ENCODE results near the gene MEG3. TPM values are rescaled to one million over a fixed set of nuclear protein-coding genes. Genes with fewer than 3 reads are reported as not detected.

The MEG3 gene
- total and polyA plus RNA-seq, 8 donors: 15.9 to 398 (median 329) TPM

DNA sequence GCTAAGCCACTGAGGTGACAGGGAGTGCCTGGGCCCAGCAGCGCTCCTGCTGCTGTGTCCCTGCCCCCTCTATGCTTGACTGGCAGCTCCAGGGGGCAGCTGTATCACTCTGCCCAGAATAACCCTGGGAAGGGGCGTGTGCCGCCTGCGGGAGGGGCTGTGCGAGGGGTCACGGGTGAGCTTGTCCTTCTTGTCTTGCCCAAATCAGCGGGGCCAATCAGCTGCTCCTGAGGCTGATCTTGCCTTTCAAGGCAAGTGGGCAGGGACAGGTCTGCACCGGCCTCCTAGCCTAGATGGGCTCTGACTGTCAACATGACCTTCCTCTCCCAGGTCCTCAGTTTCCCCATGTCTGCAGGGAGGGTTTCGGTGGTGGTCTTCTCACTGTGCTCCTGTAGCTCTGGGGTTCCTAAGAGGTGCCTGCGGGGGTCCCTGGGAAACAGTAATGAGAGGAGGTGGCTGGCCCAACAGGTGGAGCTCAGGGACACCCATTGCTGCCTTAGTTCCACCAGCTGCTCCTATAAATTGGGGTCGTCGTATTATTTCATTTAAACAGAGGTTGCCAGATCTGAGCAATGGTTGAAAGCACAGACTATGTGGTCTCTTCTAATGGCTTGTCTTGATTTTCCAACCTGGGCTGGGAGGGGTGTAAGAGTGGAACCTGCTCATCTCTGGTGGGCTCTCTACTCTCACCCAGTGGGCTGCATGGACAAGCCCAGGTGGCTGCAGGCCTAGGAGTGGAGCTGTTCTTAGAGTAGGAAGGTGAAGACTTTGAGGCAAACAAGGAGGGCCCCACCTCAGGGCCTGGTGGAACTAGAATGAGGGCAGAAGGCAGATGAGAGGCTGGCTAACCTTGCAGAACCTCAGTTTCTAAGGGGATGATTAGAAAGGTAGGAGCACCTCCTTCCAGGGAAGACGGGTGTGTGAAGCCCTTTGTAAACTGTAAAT, 65.9 kb downstream of the MEG3 start:
- intact Hi-C loops (cut with DNase I): no loop called here
- DNase-seq (peak in 2 of 4 donors; percentile 25 to 50), ATAC-seq (no peak)
- Histone ChIP-seq H3K36me3 (no peaks in the 10 kb centered on the region), H3K4me1 (no peaks in the 10 kb centered on the region), H3K27ac (no peak overlapping the region), H3K4me3 (no peak overlapping the region), H3K27me3 (peaks cover 0 to 44% of the 10 kb centered on the region in 2 donors), H3K9me3 (no peaks in the 10 kb centered on the region)
- TF ChIP-seq, protein P1, sequence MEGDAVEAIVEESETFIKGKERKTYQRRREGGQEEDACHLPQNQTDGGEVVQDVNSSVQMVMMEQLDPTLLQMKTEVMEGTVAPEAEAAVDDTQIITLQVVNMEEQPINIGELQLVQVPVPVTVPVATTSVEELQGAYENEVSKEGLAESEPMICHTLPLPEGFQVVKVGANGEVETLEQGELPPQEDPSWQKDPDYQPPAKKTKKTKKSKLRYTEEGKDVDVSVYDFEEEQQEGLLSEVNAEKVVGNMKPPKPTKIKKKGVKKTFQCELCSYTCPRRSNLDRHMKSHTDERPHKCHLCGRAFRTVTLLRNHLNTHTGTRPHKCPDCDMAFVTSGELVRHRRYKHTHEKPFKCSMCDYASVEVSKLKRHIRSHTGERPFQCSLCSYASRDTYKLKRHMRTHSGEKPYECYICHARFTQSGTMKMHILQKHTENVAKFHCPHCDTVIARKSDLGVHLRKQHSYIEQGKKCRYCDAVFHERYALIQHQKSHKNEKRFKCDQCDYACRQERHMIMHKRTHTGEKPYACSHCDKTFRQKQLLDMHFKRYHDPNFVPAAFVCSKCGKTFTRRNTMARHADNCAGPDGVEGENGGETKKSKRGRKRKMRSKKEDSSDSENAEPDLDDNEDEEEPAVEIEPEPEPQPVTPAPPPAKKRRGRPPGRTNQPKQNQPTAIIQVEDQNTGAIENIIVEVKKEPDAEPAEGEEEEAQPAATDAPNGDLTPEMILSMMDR (IDR thresholded peaks at IDR 0.05): no peak

DNA sequence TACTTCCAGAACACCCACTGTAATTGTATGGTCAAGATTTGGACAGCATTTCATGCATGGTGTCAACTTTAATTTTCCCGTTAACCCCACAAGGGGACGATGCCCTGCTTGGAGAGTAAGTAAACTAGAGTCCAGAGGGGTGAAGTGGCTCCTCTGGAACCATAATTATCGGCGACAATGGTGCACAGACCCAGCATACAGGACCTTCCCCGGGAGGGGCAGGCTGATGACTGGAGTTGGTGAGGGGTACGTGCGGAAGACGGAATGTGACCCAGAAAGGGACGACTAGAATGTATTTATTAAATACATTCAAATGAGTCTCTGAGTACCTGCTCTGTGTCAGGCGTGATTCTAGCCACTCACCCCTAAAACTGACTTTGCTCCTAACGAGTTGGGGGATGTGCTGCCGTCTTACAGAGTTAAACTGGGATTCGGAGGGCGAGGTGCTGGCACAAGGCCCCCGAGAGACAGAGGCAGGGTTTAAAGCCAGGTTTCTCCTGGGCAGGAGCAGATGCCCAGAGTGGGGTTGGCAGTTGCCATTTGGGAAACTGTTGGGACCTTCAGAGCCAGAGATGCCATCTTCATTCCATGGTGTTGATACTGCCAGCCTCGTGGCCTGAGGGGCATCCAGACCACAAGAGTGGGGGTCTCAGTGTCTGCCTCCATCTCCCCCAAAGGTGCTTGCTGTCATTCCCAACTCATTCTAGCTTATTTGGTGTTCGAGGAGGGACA, 66.7 kb downstream of the MEG3 start:
- ATAC-seq (no peak), DNase-seq (peak in 1 of 4 donors; percentile 23)
- TF ChIP-seq, protein P1 (IDR thresholded peaks at IDR 0.05): no peak
- H3K9me3 ChIP-seq: no peaks in the 10 kb centered on the region
- intact Hi-C loops (cut with DNase I): no loop called here
- no peak overlapping the region for H3K27ac ChIP-seq
- no peaks in the 10 kb centered on the region for H3K4me1 ChIP-seq
- H3K27me3 ChIP-seq: peaks cover 0 to 45% of the 10 kb centered on the region in 2 donors
- H3K4me3 ChIP-seq: no peak overlapping the region
- H3K36me3 ChIP-seq: no peaks in the 10 kb centered on the region

DNA sequence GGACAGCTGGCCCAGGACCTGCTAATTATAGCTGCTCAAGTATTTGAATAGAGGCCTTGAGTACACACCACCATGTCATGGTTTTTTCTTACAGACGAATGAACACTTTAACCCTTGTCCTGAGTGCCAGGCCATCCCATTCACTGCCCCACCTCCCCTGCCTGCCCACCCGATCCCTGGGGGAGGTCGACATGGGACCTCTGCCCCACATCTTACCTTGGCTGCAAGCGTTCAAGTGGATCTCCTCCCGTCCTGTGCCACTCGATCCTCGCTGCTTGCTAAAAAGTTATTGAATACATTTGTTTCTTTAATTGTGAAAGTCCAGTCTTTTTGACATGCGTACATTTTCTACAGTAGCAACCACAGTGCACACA, 67.3 kb downstream of the MEG3 start:
- no peaks in the 10 kb centered on the region for H3K4me1 ChIP-seq
- no peak overlapping the region for H3K4me3 ChIP-seq
- no peaks in the 10 kb centered on the region for H3K9me3 ChIP-seq
- no peaks in the 10 kb centered on the region for H3K36me3 ChIP-seq
- no peak for ATAC-seq
- intact Hi-C loops (cut with DNase I): no loop called here
- TF ChIP-seq, protein P1 (IDR thresholded peaks at IDR 0.05): no peak
- DNase-seq: peak in 1 of 4 donors; percentile 20
- peaks cover 0 to 50% of the 10 kb centered on the region in 2 donors for H3K27me3 ChIP-seq
- no peak overlapping the region for H3K27ac ChIP-seq

DNA sequence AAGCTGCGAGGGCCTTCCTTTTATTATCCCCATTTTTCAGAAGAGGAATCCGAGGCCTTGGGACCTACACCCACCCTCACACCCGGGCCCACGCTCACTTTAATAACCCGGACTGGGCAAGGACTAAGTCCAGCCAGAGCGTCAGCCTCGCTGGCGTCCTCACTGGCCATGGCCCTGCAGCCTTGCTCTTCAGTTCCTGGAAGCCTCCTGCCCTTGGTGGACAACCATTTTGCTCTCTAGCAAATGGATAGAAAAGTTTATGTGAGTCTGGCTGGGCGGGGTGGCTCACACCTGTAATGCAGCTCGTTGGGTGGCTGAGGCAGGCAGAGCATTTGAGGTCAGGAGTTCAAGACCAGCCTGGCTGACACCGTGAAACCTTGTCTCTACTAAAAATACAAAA, 67.8 kb downstream of the MEG3 start:
- intact Hi-C loops (cut with DNase I): no loop called here
- Histone ChIP-seq H3K36me3 (no peaks in the 10 kb centered on the region), H3K27ac (no peak overlapping the region), H3K9me3 (no peaks in the 10 kb centered on the region), H3K4me1 (no peaks in the 10 kb centered on the region), H3K4me3 (no peak overlapping the region), H3K27me3 (peaks cover 0 to 55% of the 10 kb centered on the region in 2 donors)
- TF ChIP-seq, protein P1 (IDR thresholded peaks at IDR 0.05): no peak
- ATAC-seq (no peak), DNase-seq (peak in 2 of 4 donors; percentile 12 to 57)

DNA sequence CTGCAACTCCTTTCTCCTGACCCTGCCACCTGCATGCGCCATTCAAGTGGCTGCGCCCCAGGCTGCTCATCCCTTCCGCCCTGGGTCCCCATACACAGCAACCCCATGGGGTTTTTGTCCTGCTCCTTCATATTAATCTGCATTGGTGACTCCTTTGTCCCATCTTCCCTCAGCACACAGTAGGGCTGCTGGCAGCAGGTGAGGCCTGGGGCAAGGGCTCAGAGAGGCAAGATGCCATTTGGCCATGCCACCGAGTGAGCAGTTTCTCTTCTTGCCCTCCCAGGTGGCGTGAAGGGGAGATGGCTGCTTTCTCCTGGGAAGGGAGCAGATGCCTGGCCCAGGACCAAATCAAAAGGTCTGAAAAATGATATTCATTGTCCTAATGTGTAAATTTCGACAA, 68.5 kb downstream of the MEG3 start:
- TF ChIP-seq, protein P1 (IDR thresholded peaks at IDR 0.05): no peak
- Histone ChIP-seq H3K27me3 (peaks cover under 1 to 62% of the 10 kb centered on the region in 2 donors), H3K4me3 (no peak overlapping the region), H3K27ac (no peak overlapping the region), H3K9me3 (no peaks in the 10 kb centered on the region), H3K4me1 (no peaks in the 10 kb centered on the region), H3K36me3 (no peaks in the 10 kb centered on the region)
- ATAC-seq (no peak), DNase-seq (peak in 2 of 4 donors; percentile 10 to 34)
- intact Hi-C loops (cut with DNase I): no loop called here
